NAMALWA (cell line): ENCODE results near the gene LDB2.

Experiments
- DNase-seq: peaks from one replicate; pipeline ENCODE4 v3.0.0-alpha.2; 2015; ENCODE audit warnings: low spot score

LDB2 gene

DNA sequence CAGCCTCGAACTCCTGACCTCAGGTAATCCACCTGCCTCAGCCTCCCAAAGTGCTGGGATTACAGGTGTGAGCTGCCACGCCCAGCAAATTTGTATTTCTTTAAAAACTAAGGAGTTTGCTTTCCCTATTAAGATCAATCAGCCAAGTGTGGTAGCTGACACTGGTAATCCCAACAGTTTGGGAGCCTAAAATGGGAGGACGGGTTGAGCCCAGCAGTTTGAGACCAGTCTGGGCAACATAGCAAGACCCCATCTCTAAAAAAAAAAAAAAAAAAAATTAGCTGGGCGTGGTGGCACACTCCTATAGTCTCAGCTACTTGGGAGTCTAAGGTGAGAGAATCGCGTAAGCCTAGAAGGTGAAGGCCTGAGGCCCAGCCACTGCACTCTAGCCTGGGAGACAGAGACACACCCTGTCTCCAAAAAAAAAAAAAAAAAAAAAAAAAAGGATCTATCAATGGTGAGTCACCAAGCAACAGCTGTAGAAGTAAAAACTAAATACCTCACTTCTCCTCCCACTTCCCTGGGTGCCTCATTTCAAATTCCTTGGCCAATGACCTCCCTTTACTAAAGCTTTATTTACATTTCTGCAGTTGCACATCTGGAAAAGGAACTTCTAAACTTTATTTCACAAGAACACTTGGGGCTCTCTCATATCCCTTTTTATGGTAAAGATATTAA lies 54.5 kb downstream of the LDB2 start:
- no peak for DNase-seq

GRCh38 chr4:16838226-16838875 lies 60.1 kb downstream of the LDB2 start:
- no peak for DNase-seq

- no peak for DNase-seq
Observed at GRCh38 chr4:16837475-16837874, 61.0 kb downstream of the LDB2 start.

DNA sequence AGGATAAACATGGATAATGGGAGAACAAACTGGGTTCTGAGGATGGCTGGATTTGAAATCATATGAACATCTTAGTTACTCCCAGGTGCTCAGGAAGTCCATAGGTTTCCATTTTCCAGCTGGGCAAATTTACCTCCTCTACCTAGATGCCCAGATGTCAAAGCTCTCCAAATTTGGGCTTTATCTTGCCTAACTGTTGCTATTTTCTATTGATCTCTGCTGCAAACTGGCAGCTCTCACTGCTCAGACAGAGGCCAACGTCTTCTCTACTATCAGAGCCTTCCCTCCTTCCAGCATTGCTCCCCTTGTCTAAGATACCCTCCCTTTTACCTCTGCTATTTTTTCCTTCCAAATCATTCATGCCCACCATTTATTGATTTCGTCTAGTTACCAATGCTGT lies 62.1 kb downstream of the LDB2 start:
- no peak for DNase-seq

DNA sequence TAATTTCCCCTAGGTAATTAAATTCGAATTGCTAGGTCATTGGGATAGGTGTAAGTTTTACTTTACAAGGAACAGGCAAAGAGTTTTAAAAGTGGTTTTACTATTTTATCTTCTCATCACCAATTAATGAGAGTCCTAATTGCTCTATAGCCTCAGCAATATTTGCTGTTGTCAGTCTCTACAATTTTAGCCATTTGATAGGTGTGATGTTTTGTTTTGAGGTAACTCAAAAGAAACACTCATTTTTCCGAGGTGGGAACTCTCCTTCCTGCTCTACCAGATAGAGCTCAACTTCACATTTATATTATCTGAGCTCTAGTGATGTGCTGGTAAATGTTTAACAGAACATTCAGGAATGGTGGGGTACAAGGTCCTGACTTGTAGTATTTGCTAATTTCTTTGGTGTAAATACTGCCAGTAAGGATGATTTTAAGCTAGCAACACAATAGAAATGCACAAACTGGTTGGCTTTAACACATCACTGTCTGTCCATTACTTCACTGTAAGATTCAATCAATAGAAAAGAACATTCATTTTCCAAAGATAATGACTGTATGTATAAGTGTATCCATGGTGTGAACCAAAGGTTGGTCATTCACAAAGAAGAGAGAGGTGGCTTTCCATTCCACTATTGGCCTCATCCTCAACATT lies 62.7 kb downstream of the LDB2 start:
- DNase-seq, result no peak

GRCh38 chr4:16834814-16835213 lies 63.6 kb downstream of the LDB2 start:
- no peak for DNase-seq

- no peak for DNase-seq
Observed at GRCh38 chr4:16833722-16834121, 64.7 kb downstream of the LDB2 start.

DNA sequence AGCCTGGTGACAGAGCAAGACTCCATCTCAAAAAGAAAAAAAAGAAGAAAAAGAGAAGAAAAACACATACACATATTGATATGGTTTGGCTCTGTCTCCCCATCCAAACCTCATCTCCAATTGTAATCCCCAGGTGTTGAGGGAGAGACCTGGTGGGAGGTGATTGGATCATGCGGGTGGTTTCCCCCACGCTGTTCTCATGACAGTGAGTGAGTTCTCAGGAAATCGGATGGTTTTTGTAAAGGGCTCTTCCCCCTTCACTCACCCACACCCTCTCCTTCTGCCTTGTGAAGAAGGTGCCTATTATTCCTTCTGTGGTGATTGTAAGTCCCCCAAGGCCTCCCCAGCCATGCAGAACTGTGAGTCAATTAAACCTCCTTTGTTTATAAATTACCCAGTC lies 68.4 kb downstream of the LDB2 start:
- DNase-seq, result no peak

GRCh38 chr4:16827794-16828724 lies 70.4 kb downstream of the LDB2 start:
- DNase-seq, result no peak

DNA sequence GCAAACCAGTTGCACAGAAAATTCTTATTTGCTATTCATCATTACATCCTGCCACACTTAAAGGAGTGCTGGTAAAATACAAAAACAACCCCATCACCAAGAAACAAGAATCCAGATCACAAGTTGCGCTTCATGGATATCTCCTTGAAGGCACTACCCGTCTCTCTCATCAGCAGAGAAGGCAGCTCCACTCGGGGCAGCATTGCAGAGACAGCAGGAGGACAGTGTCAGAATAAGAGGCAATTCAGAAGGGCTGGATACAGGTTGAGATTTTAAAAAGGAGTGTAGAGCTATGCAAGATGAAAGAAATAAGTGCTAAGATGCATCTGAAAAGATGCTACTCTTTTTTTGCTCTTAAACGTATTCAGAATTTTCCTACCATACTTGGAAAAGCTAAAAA lies 71.4 kb downstream of the LDB2 start:
- DNase-seq, result no peak

DNA sequence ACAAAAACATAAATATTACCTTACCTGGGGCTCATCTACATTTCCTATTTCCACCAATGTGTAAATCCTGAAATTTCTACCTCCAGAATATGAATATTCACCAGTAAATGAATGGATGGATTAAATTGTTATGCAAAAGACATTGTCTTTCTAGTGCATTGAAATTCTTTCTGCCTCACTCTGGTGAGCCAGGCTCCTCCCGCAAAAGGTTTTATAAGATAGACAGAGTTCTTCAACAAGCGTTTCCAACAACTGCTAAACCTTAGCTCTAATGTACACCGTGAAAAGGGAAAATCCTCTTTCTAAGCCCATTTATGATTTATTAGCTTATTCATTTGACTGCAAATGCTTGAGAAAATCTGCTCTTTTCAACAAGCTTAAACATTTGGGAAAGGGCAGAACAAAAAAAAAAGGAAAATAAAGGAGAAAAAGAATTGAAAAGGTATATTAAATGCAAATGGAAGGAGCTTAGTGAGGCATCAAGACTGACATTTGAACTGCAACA lies 72.0 kb downstream of the LDB2 start:
- no peak for DNase-seq

- DNase-seq, result no peak
Observed at GRCh38 chr4:16824278-16824806, 74.1 kb downstream of the LDB2 start.

DNA sequence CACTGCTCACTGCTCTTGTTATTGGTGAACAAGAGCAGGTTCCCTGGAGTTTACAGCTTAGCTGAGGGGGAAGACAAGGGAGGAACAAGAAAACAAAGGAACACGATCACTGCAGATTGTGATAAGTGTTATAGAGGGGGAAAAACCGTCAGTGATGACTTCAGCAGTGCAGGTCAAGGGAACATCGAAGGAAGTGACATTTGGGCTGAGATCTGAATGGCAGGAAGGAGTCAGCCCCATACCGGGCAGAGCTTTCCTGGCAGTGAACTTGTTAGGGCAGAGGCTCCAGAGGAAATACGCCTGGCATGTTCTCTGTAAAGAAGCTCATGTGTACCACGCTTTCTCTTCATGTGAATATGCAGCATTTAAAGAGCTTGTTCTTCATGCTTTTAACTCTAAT lies 78.1 kb downstream of the LDB2 start:
- no peak for DNase-seq

DNA sequence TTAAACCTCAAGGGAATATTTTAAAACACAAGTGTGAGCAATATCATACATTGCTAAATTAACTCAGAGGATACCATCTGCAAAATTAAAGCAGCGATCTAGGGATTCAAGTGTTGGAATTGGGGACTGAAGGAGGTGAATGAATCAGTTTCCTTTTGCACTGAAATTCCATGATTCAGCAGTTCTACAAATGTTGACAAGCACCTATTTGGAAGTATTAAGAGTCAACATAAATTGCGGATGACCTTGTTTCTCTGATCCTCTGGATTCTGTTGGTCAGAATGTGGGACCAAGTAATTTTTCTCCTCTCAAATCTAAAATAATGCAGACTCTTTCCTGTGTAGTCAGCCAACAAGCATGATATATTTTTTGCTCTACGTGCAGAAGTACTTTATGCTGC lies 78.8 kb downstream of the LDB2 start:
- no peak for DNase-seq

GRCh38 chr4:16818005-16818404 lies 80.4 kb downstream of the LDB2 start:
- no peak for DNase-seq

DNA sequence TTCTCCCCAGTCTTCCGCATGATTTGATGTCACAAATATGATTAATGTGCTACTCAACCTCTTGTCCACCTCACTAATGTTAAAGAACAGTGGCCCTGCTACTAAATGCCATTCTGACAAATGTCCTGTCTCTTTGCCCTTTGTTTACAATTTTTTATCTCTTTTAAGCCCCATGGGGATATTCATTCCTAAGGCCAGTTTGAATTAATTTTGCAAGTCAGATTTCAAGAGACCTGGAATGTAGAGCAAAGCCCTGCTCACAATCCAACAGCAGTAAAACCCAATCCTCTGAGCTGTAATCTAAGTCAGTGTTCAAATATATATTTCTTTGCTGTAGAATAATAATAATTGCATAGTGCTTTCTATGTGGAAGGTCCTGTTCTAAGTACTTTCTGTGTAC lies 81.2 kb downstream of the LDB2 start:
- DNase-seq, result no peak

DNA sequence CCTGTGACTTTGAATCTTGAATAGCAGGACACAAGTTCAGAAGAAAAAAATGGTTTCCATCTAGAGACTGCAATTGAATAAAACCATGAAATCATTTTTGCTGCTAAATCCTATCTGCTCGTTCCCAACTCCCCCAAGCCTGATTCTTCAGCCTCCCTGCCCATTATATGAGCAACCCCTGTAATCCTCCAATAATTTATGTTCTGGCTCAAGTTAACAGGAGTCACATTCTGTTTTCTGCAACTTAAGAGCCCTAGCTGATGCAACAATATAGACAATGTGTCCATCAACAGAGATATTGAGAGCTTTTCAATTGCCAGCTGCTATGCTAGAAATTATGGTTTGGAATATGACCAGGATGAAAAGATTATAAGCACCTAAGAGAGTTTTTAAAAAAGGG lies 84.1 kb downstream of the LDB2 start:
- no peak for DNase-seq

GRCh38 chr4:16812041-16812440 lies 86.4 kb downstream of the LDB2 start:
- DNase-seq, result no peak

- DNase-seq, result no peak
Observed at GRCh38 chr4:16809943-16810342, 88.5 kb downstream of the LDB2 start.

DNA sequence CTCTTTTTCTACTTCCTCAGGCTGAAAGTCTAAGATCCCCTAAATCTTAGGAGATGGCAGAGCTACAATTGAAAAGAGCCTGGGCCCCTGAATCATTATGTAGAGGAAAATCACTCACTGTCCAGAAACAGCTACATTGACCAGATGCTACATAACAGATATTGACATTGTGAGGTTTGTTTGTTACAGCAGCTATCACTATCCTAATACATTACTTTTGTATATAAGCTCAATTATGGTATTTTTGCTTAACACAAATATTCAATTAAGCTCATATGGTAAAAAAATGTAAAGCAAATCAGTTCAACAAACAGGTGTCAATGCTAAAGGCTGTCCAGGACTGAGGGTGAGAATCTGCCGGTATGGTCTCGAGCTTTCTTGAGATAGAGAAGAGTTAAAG lies 89.4 kb downstream of the LDB2 start:
- no peak for DNase-seq

GRCh38 chr4:16807355-16807754 lies 91.1 kb downstream of the LDB2 start:
- no peak for DNase-seq

- DNase-seq, result no peak
Observed at GRCh38 chr4:16804581-16804980, 93.9 kb downstream of the LDB2 start.
